HG03103 (cell line): ENCODE measurements around the gene IRF3.

ENCODE experiments used
- ATAC-seq: cut with Tn5 transposase; IDR thresholded peaks from one replicate; pipeline ENCODE4 v1.9.1; 2021; ENCODE audit warnings: low read depth; ENCODE audit not compliant: unreplicated experiment

The IRF3 gene

DNA sequence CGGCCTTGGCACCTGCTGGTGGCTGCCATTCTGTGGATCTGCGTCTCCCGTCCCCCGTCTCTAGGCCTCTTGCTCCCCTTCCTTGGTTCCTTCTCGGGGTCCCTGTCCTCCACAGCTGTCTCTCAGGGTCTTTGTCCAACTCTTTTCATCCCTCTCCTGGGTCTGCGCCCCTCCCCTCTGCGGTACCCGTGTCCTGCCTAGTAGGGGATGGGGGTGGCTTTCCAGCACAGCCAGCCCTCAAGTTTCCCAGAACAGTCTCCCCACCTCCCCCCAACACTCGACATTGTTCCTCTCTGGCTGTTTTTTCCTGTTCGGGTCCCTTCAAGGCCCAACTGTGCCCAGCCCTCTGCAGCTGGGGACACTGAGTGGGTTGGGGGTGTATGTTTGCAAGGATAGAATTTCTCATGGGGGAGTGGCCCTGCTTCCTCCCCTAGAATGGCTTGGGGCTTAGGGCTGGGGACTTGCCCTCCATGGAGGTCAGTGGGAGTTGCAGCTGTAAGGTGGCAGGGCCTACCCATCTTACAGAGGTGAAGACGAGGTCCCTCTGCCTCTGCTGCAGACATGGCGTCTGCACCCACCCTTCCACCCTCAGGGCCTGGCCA, 23.0 kb upstream of the IRF3 start:
- no peak for ATAC-seq

- ATAC-seq = no peak
Measured at GRCh38 chr19:49687566-49688316, 22.1 kb upstream of the IRF3 start.

DNA sequence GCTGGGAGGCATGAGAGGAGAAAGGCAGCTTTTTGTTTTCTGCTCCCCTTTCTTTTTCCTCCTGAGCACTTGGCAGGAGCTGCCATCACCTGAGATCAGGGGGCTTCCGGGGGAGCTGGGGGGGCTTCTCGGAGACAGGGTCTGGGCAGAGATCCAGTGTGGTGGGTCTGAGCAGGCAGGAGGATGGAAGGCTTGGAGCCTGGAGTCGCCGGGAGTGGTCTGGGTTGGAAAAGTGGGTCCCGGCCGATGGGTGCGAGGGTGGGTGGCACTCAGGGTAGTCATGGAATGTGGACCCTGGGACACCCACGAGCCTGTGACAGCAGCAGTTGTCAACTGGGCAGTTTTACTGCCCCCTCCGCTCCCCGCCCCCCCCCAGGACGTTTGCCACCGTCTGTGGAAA, 21.5 kb upstream of the IRF3 start:
- ATAC-seq = no peak

GRCh38 chr19:49686503-49687088, 20.9 kb upstream of the IRF3 start:
- no peak for ATAC-seq

DNA sequence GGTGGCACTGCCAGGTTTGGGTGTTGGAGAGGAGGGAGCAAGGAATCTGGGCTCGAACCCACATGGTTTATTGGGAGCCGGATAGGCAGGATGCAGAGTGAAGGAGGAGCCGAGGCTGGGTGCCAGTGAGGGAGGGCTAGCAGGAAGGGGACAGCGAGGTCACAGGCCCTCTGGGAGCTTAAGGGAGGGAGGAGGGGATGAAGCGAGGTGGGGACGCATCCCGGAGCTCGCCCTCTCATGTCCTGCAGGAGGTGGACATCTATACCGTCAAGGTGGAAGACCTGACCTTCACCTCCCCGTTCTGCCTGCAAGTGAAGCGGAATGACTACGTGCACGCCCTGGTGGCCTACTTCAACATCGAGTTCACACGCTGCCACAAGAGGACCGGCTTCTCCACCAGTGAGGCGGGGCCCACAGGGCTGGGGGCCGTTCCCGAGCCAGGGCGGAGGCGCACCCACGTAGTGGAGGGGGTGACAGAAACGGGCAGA, 20.2 kb upstream of the IRF3 start:
- ATAC-seq = no peak

DNA sequence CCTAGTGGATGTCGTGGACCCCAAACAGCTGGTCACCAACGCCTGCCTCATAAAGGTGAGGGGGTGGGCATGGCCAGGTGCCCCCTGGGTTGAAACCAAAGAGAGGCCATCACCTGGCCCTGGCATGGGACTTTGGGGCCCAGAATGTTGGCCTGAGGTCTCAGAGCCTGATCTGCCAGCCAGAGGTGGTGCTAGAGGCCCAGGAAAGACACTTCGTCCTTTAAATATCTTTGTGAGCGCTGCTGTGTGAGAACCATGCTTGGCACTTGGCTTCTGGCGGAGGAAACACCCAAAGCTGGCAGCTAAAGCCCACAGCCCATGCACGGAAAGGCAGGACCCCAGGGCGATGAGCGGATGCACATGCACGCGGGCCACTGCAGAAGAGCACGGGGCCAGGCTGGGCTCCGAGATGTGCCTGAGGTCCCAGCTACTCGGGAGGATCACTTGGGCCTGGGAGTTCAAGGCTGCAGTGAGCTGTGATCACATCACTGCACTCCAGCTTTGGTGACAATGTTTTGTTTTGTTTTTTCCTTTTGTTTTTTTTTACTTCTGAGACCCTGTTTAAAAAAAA, 19.4 kb upstream of the IRF3 start:
- ATAC-seq = no peak

DNA sequence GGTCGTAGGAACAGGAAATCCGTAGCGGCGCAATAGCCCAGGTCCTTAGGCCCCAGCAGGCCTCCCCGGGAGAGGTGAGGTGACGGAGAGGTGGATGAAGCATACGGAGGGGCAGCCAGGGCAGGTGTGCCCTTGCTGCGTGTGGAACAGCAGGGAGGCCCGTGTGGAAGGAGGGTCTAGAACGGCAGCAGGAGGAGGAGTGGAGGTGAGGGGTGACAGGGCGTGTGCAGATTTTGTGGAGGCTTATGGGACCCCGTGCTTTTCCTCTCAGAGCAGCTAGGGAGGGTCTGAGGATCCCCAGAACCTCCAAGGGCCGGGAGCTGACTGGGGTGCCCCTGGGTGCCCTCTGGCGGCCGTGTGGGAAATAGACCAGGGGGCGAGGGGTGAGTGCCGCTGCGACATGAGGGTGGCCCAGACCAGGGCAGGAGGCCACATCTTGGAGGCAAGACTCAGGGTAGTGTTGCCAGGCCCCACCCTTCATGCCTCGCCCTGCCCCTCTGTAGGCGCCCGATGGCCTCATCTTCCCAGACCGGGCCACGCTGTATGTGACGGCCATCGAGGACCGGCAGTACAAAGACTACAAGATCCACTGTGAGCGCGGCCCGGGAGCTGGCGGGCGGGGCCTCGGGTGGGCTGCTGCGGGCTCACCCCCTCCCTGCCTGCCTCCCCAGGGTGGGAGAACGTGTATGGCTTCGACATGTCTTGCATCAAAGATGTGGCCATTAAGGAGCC, 18.8 kb upstream of the IRF3 start:
- ATAC-seq = no peak

DNA sequence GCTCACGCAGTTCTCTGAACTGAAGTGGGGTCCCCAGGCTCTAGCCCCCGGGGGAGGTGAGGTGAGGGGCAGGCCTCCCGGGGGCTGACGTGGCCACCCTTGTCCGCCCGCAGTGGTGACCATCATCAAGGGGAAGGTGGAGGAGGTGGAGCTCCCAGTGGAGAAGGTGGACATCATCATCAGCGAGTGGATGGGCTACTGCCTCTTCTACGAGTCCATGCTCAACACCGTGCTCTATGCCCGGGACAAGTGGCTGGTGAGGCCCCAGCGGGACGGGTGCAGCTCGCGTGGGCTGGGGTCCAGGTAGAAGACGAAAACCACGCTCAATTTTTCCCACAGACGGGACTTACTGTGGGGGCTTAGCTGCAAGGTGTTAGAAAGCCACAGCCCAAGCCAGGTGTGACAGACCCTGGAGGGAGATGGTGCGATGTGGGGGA, 18.2 kb upstream of the IRF3 start:
- ATAC-seq = no peak

- no peak for ATAC-seq
Measured at GRCh38 chr19:49682274-49682673, 16.6 kb upstream of the IRF3 start.

DNA sequence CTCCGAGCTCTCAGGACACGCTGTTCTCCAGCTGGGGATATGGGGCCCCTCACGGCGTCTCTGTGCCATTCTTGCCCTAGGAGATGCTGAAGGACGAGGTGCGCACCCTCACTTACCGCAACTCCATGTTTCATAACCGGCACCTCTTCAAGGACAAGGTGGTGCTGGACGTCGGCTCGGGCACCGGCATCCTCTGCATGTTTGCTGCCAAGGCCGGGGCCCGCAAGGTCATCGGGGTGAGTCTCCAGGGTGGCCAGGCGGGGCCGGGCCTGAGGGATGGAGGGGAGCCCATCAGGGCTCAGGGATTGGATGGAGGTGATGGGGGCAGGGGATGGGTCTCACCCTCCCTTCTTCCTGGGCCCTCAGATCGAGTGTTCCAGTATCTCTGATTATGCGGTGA, 16.2 kb upstream of the IRF3 start:
- ATAC-seq = no peak

DNA sequence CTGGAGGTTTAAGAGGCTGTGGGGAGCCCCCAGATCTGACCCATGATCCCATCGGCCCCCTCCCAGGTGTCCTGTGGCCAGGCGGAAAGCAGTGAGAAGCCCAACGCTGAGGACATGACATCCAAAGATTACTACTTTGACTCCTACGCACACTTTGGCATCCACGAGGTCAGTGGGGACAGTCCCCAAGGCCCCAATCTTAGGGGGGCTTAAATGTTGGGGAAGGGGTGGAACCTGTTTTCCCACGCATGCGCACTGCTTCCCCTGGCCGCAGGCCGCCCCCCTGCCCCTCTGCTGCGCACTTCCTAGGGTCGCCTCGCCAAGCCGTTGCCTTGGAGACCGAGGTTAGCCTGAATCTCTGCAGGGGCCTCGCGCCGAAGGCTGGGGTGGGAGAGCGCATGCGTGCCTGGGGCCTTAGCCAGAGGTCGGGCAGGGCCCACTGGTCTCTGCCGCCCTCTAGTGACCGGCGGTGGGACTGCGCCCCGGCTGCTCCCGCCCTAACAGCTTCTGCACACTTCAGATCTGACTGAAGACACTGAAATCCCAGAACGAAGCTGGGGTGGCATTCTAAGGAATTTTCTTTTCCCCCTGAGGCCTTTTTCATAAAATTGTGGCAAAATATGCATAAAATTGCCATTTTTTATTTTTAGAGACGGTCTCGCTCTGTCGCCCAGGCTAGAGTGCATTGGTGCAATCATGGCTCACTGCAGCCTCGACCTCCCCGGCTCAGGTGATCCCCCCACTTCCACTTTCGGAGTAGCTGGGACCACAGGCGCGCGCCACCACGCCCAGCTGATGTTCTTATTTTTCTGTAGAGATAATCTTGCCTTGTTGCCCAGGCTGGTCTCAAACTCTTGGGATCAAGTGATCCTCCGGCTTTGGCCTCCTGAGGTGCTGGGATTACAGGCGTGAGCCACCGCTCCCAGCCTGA, 15.0 kb upstream of the IRF3 start:
- ATAC-seq = no peak

- no peak for ATAC-seq
Measured at GRCh38 chr19:49679771-49680413, 14.2 kb upstream of the IRF3 start.

- no peak for ATAC-seq
Measured at GRCh38 chr19:49678985-49679770, 13.5 kb upstream of the IRF3 start.

DNA sequence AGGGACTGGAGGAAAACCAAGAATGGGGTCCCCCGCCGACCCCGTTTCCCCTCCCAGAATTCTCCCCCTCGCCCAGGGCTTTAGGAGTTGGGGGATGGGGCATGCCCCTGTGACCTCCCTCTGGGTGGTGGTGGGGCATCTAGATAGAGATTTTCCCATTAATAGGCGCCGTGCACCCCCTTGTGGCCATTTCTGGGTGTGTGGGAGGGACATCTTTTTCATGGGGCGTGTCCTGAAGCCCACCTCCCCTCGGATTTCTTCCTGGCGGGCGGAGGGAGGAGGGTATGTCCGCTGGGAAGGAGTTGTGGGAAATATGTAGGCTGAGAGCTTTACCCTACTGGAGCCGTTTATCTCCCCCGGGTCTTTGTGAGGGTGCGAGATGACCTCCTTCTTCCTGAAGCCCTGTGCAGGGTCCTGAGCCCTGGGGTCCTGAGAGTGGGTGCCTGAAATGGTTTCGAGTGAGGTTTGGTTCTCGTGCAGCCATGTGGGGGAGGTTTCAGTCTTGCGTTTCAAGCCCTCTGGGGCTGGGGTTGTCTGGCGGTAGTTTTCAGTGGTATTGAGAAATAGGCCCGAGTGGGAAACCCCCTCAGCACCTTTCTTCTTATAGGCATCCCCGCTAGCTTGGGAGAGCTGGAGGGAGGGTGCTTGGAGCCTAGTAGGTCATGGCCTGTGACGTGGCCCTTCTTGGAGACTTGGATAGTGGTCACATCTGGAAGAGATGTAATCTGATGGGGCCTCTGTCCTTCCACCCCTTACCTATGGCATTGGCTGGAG, 12.4 kb upstream of the IRF3 start:
- ATAC-seq = no peak

DNA sequence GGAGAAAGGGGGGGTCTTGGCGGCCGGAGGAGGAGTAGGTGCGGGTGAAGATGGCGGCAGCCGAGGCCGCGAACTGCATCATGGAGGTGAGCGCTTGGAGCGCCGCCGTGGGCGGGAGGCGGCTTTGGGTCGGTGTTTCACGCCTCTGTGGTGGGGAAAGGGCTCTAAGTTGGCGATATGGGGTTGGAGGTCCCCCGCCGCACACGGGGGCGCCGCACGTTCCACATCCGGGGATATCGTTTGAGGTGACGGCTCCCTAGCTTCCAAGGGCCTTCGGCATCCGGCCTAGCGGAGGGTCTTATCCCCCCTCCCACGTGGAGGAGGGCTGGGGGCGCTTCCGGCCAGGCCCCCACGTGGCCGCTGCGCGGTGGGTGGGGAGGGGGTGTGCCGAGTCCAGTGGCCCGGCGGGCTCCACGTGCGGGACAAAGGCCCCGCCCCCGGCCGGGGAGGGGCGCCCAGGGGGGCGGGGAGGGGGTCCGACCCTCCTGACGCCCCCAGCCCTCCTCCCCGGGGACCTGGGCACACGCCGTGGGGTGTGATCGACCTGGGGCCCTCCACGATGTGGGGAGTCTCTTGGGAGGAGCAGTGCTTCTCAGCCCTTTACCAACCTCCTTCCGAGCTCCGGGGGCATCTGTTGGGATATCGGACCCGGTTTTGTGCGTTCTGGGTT, 11.7 kb upstream of the IRF3 start, which contains the start of gene PRMT1:
Gene PRMT1, plus strand, starts transcription at position 41 of the 670 bp plus-strand sequence. Its CDS starts 10 bp downstream, at position 51.
- no peak for ATAC-seq

DNA sequence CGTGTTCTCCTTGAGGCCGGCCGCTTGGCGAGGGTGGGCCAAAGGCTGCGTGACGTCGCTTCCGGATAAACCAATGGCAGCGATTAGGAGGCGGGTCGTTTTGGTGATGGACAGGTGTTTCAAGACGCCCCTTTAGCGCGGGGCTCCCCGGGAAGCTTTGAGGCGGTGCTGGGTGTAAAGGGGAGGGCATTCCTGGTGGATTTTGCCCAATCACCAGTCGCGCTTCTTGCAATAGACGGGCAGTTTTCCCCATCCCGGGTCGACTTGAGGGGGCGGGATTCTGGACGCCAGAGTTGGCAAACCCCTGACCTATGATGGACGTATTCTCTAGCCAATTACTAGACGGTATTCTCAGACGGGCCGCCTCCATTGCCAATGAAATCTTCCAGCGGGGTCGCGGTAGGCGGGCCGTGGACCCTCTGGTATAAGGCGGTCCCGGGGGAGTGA, 11.2 kb upstream of the IRF3 start:
- no peak for ATAC-seq
